Activated naive CD8-positive, alpha-beta T cell treated with anti-CD3 and anti-CD28 coated beads for 36 hours (primary cell): ENCODE data around the gene CDK13. TPM values are rescaled to one million over a fixed set of nuclear protein-coding genes. Genes with fewer than 3 reads are reported as not detected.
"Not testable (repeated sequence)": the region's sequence is repeated elsewhere in the genome, so short reads cannot be mapped to it uniquely, and the experiment has no call there.

ENCODE experiments used
- DNase-seq: peaks from one replicate; pipeline ENCODE4 v3.0.0; 2021
- H3K27ac Mint-ChIP-seq: one replicate; pipeline ENCODE4 v1.8.0; 2022; ENCODE audit warnings: mild to moderate bottlenecking, moderate library complexity, mixed read lengths
- H3K27me3 Mint-ChIP-seq: one replicate; pipeline ENCODE4 v1.8.0; 2022; ENCODE audit warnings: mild to moderate bottlenecking, mixed read lengths
- H3K36me3 Mint-ChIP-seq: one replicate; pipeline ENCODE4 v1.8.0; 2021; ENCODE audit warnings: mild to moderate bottlenecking, mixed read lengths
- H3K4me1 Mint-ChIP-seq: one replicate; pipeline ENCODE4 v1.8.0; 2021; ENCODE audit warnings: mixed read lengths
- H3K4me3 Mint-ChIP-seq: one replicate; pipeline ENCODE4 v1.8.0; 2022; ENCODE audit warnings: mild to moderate bottlenecking, moderate library complexity, mixed read lengths
- H3K9me3 Mint-ChIP-seq: one replicate; pipeline ENCODE4 v1.8.0; 2022; ENCODE audit warnings: mixed read lengths
- total RNA-seq, 2 experiments: library from RNA; stranded (reverse); gene quantifications; one replicate each; pipeline ENCODE4 v1.2.3, GENCODE V29; 2021

CDK13 gene
- 10 to 100 TPM; 31.0 to 31.1 TPM for total RNA-seq

GRCh38 chr7:39949971-39950472 is at the start of gene CDK13:
Gene CDK13 (plus strand): TSS chr7:39950256. CDS start chr7:39950642, 386 bp downstream.
- peak; percentile 89 for DNase-seq
- Mint-ChIP-seq H3K4me3 (peak within 1 kb of the TSS; percentile 100), H3K36me3 (peaks cover 18% of the 10 kb centered on the region), H3K9me3 (no peaks in the 10 kb centered on the region), H3K4me1 (peaks cover 25% of the 10 kb centered on the region), H3K27ac (peak within 1 kb of the TSS; percentile 100), H3K27me3 (peaks cover 6% of the 10 kb centered on the region)

DNA sequence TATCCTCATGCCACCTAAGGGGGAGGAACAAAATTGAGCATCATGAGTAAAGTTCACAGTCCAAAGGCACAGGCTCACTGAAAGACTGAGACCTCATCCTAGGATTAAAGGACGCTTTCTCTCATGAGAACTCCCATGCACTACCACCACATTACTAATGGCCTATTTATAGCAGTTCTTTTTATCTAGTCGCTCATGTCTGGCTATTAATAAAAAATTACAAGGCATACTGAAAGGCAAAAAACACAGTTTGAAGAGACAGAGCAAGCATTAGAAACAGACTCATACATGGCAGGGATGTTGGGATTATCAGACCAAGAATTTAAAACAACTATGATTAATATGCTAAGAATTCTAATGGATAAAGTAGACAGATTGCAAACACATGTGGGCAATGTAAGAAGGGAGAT is 46.0 kb upstream of the CDK13 start:
- Mint-ChIP-seq H3K36me3 (peaks cover 3% of the 10 kb centered on the region), H3K27me3 (no peaks in the 10 kb centered on the region), H3K4me1 (no peaks in the 10 kb centered on the region), H3K4me3 (no peak overlapping the region), H3K27ac (no peak overlapping the region), H3K9me3 (peaks cover 6% of the 10 kb centered on the region)
- no peak for DNase-seq

- H3K36me3 Mint-ChIP-seq, result peaks cover 6% of the 10 kb centered on the region
- no peak for DNase-seq
- H3K27ac Mint-ChIP-seq, result no peak overlapping the region
- peaks cover 3% of the 10 kb centered on the region for H3K4me1 Mint-ChIP-seq
- H3K4me3 Mint-ChIP-seq, result no peak overlapping the region
- H3K27me3 Mint-ChIP-seq, result no peaks in the 10 kb centered on the region
- peaks cover 18% of the 10 kb centered on the region for H3K9me3 Mint-ChIP-seq
Observed at GRCh38 chr7:39908141-39908540, 41.9 kb upstream of the CDK13 start.

DNA sequence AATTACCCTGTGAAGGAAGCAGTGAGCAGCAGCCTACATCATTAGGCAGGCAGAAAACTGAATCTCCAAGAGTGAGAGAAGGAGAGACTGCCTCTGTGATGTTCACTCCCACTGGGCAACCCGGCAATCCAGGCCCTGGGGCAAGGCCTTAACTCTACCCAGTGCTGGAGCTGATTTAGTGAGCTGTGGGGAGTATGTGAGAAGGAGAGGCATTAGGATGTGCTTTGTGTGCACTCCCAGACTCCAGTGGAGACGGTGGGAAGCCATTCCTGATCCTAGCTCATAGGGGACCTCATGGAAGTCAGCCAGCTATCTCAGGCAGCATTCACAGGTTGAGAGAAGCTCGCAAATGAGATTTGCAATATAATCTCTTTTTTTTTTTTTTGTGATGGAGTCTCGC is 41.1 kb upstream of the CDK13 start:
- Mint-ChIP-seq H3K27ac (no peak overlapping the region), H3K4me1 (peaks cover 5% of the 10 kb centered on the region), H3K4me3 (no peak overlapping the region), H3K9me3 (peaks cover 18% of the 10 kb centered on the region), H3K27me3 (no peaks in the 10 kb centered on the region), H3K36me3 (peaks cover 6% of the 10 kb centered on the region)
- DNase-seq, result no peak

DNA sequence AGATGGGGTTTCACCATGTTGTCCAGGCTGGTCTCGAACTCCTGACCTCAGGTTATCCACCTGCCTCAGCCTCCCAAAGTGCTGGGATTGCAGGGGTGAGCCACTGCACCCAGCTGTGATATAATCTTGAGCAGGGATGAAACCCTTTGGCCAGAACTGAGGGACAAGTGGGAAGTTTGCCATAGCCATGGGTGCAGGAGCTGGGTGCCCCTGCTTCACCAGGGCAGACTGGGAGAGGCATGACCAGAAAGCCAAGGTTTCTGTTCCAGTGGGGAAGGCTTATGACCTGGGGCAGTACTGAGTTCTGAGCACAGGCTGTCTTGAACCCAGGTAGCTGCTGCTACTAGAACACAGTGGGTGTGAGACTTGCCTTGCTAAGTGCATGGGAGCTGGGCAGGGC is 40.5 kb upstream of the CDK13 start:
- no peak for DNase-seq
- H3K36me3 Mint-ChIP-seq, result peaks cover 6% of the 10 kb centered on the region
- H3K4me3 Mint-ChIP-seq, result no peak overlapping the region
- peaks cover 5% of the 10 kb centered on the region for H3K4me1 Mint-ChIP-seq
- H3K27me3 Mint-ChIP-seq, result no peaks in the 10 kb centered on the region
- no peak overlapping the region for H3K27ac Mint-ChIP-seq
- peaks cover 18% of the 10 kb centered on the region for H3K9me3 Mint-ChIP-seq

DNA sequence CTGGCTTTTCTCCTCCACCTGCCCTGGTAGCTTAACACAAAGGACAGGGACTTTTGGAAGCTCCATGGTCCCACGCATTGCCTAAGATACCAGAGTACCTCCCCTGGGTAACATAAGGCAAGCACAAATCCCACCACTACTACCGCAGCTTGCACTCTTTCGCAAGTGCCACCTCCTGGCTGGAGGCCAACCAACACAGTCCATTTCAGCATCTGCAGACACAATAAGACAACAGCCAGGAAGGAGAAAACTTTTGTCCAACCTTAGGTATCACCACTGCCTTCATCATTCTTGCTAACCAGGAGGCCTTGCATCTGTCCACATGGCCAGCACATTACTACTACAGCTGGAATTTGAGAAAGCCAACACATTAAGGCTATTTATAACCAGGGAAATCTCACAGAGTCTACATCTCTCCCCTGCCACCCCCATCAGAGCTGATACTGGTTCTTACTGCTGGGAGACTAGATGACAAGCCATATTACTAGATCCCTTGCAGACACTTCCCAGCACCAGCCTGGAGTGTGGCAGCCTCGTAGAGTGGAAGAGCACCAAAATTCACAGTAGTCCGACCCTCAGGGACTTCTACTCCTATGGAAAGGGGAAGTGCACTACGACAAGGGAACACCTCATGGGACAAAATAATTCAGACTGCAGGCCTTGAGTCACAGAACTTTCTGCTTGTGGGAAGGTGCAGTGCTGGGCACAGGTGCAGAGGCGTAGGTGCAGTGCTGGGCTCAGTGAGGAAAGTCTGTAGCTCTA is 39.8 kb upstream of the CDK13 start:
- Mint-ChIP-seq H3K9me3 (peaks cover 18% of the 10 kb centered on the region), H3K4me3 (no peak overlapping the region), H3K27ac (no peak overlapping the region), H3K27me3 (no peaks in the 10 kb centered on the region), H3K36me3 (peaks cover 6% of the 10 kb centered on the region), H3K4me1 (peaks cover 9% of the 10 kb centered on the region)
- no peak for DNase-seq

GRCh38 chr7:39911167-39911566 is 38.9 kb upstream of the CDK13 start:
- peaks cover 12% of the 10 kb centered on the region for H3K4me1 Mint-ChIP-seq
- H3K9me3 Mint-ChIP-seq, result peaks cover 18% of the 10 kb centered on the region
- no peak overlapping the region for H3K4me3 Mint-ChIP-seq
- peaks cover 6% of the 10 kb centered on the region for H3K36me3 Mint-ChIP-seq
- no peak for DNase-seq
- H3K27ac Mint-ChIP-seq, result no peak overlapping the region
- no peaks in the 10 kb centered on the region for H3K27me3 Mint-ChIP-seq

- not testable (repeated sequence) for H3K36me3 Mint-ChIP-seq, H3K27me3 Mint-ChIP-seq, H3K4me3 Mint-ChIP-seq, H3K27ac Mint-ChIP-seq
- peak; percentile 9 for DNase-seq
- Mint-ChIP-seq H3K4me1 (peaks cover 12% of the 10 kb centered on the region), H3K9me3 (peaks cover 12% of the 10 kb centered on the region)
Observed at GRCh38 chr7:39915847-39916246, 34.2 kb upstream of the CDK13 start.

DNA sequence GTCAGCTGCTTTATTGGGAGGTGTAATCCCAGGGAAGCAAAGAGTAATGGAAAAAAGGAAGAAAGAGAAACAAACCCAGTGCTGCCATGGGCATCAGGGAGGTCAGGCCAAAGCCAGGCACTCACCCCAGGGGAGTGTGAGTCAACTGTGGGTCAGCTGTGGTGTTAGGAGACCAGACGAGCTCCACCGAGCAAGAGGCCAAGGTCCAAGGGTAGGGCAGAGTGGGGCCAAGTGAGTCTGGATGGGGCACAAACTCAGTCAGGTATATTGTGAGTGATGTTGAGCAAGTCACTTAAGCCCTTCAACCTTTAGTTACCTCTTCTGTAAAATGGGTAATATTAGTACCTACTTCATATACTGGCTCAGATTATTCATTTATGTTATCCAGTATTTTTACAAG is 30.4 kb upstream of the CDK13 start:
- Mint-ChIP-seq H3K9me3 (no peaks in the 10 kb centered on the region), H3K4me3 (no peak overlapping the region), H3K27me3 (peaks cover 4% of the 10 kb centered on the region), H3K36me3 (no peaks in the 10 kb centered on the region), H3K27ac (no peak overlapping the region), H3K4me1 (peaks cover 7% of the 10 kb centered on the region)
- DNase-seq, result no peak

- no peaks in the 10 kb centered on the region for H3K36me3 Mint-ChIP-seq
- no peaks in the 10 kb centered on the region for H3K4me1 Mint-ChIP-seq
- no peak for DNase-seq
- peaks cover 4% of the 10 kb centered on the region for H3K27me3 Mint-ChIP-seq
- no peak overlapping the region for H3K4me3 Mint-ChIP-seq
- H3K27ac Mint-ChIP-seq, result no peak overlapping the region
- no peaks in the 10 kb centered on the region for H3K9me3 Mint-ChIP-seq
Observed at GRCh38 chr7:39921506-39922175, 28.4 kb upstream of the CDK13 start.

DNA sequence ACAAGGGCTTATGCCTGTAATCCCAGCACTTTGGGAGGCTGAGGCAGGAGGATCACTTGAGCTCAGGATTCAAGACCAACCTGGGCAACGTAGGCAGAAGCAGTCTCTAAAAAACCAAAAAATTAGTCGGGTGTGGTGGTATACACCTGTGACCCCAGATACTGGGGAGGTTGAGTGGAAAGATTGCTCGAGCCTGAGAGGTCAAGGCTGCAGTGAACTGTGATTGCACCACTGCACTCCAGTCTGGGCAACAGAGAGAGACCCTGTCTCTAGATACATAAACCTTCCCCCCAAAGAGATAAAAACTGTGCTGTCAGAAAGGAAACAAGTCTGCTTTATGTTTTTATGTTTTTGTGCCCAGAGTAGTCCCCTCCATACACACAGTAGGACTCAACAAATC is 27.5 kb upstream of the CDK13 start:
- no peak for DNase-seq
- Mint-ChIP-seq H3K36me3 (no peaks in the 10 kb centered on the region), H3K4me3 (no peak overlapping the region), H3K27ac (no peak overlapping the region), H3K27me3 (peaks cover 4% of the 10 kb centered on the region), H3K9me3 (no peaks in the 10 kb centered on the region), H3K4me1 (no peaks in the 10 kb centered on the region)

GRCh38 chr7:39923091-39923490 is 27.0 kb upstream of the CDK13 start:
- H3K36me3 Mint-ChIP-seq, result no peaks in the 10 kb centered on the region
- no peak overlapping the region for H3K4me3 Mint-ChIP-seq
- H3K9me3 Mint-ChIP-seq, result no peaks in the 10 kb centered on the region
- H3K4me1 Mint-ChIP-seq, result no peaks in the 10 kb centered on the region
- H3K27me3 Mint-ChIP-seq, result peaks cover 4% of the 10 kb centered on the region
- no peak for DNase-seq
- H3K27ac Mint-ChIP-seq, result no peak overlapping the region

GRCh38 chr7:39924122-39924521 is 25.9 kb upstream of the CDK13 start:
- DNase-seq, result no peak
- peaks cover 4% of the 10 kb centered on the region for H3K27me3 Mint-ChIP-seq
- no peaks in the 10 kb centered on the region for H3K4me1 Mint-ChIP-seq
- H3K9me3 Mint-ChIP-seq, result no peaks in the 10 kb centered on the region
- no peaks in the 10 kb centered on the region for H3K36me3 Mint-ChIP-seq
- no peak overlapping the region for H3K4me3 Mint-ChIP-seq
- H3K27ac Mint-ChIP-seq, result no peak overlapping the region

DNA sequence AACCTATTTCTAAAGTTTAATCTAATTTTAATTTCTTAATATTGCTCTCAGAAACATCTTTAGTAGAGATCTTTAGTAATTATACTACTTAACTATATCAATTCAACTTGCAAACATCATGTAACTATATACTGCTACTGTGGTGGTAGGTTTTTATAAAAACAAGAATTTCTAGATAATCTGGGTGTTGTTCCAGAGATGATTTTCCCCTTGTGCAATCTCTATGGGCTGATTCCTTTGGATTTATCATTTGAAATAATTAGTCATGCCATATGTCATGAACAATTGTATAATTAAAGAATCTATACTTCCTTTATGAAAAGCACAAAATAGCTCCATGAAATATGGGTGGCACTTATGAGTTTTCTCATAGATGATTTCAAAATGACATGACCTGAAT is 23.9 kb upstream of the CDK13 start:
- no peaks in the 10 kb centered on the region for H3K36me3 Mint-ChIP-seq
- H3K27me3 Mint-ChIP-seq, result no peaks in the 10 kb centered on the region
- H3K27ac Mint-ChIP-seq, result no peak overlapping the region
- no peaks in the 10 kb centered on the region for H3K9me3 Mint-ChIP-seq
- H3K4me1 Mint-ChIP-seq, result no peaks in the 10 kb centered on the region
- DNase-seq, result no peak
- H3K4me3 Mint-ChIP-seq, result no peak overlapping the region

GRCh38 chr7:39927018-39927417 is 23.0 kb upstream of the CDK13 start:
- Mint-ChIP-seq H3K27me3 (no peaks in the 10 kb centered on the region), H3K27ac (no peak overlapping the region), H3K4me1 (no peaks in the 10 kb centered on the region), H3K4me3 (no peak overlapping the region), H3K9me3 (no peaks in the 10 kb centered on the region), H3K36me3 (no peaks in the 10 kb centered on the region)
- no peak for DNase-seq

DNA sequence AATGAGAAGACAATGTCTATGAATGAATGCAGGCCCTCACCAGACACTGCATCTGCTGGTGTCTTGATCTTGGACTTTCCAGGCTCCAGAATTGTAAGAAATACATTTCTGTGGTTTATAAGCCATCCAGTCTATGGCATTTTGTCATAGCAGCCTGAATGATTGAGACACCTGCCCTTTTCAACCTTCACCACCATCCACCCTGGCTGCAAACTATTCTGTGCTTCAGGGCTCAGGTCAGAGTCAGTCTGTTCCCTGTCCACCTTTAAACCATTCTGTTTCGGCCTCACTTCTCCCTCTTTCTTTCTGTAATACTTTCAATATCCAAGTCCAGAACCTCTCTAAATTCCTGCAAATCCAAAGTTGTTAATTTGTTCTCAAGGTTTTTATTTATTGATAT is 15.9 kb upstream of the CDK13 start:
- Mint-ChIP-seq H3K27ac (no peak overlapping the region), H3K27me3 (peaks cover 3% of the 10 kb centered on the region), H3K9me3 (no peaks in the 10 kb centered on the region), H3K36me3 (no peaks in the 10 kb centered on the region), H3K4me1 (no peaks in the 10 kb centered on the region), H3K4me3 (no peak overlapping the region)
- DNase-seq, result no peak
